Heart right ventricle (tissue), 16 donors: ENCODE results near the gene WDR20. TPM values are rescaled to one million over a fixed set of nuclear protein-coding genes. Genes with fewer than 3 reads are reported as not detected.

Source experiments
- ATAC-seq, 8 donors: fragments of 200-7000 bp; cut with Tn5 transposase; one replicate each; pipeline ENCODE4 v1.9.1; 2020; ENCODE audit warnings: mild to moderate bottlenecking in 8 of 8, moderate library complexity in 8 of 8, moderate number of reproducible peaks in 1 of 8
- DNase-seq, 2 donors: peaks; one replicate each; pipeline ENCODE4 v3.0.0-alpha.2; 2020
- H3K27ac ChIP-seq, 10 donors: fragments of 200-600 bp; sonication (generic) in 2 of 10; one replicate each; pipeline versions ENCODE4 v1.5.0 to v1.8.0; 2020 to 2022; ENCODE audit warnings: mild to moderate bottlenecking in 3 of 10
- H3K27me3 ChIP-seq, 7 donors: fragments of 200-600 bp; one replicate each; pipeline ENCODE4 v1.8.0; 2021 to 2022; ENCODE audit warnings: mild to moderate bottlenecking in 2 of 7
- H3K36me3 ChIP-seq, 9 donors: fragments of 200-600 bp; sonication (generic) in 1 of 9; one replicate each; pipeline versions ENCODE4 v1.5.0 to v1.8.0; 2020 to 2022; ENCODE audit warnings: mild to moderate bottlenecking in 2 of 9
- H3K4me1 ChIP-seq, 9 donors: fragments of 200-600 bp; sonication (generic) in 1 of 9; one replicate each; pipeline versions ENCODE4 v1.5.0 to v1.8.0; 2020 to 2022; ENCODE audit warnings: mild to moderate bottlenecking in 4 of 9
- H3K4me3 ChIP-seq, 10 donors: fragments of 200-600 bp; sonication (generic) in 2 of 10; one replicate each; pipeline versions ENCODE4 v1.5.0 to v1.8.0; 2020 to 2022; ENCODE audit warnings: mild to moderate bottlenecking in 7 of 10, moderate library complexity in 2 of 10
- H3K9me3 ChIP-seq, 11 donors: fragments of 200-600 bp in 10 of 11; sonication (generic) in 2 of 11; one replicate each; pipeline versions ENCODE4 v1.5.0 to v1.8.0; 2013 to 2022; ENCODE audit warnings: mild to moderate bottlenecking in 2 of 11, control low read depth in 1 of 11, moderate library complexity in 1 of 11
- WGBS, 2 donors: extraction: QIAGEN DNeasy Blood & Tissue Kit; methylation state at CpG; one replicate each; pipeline ENCODE4 v1.1.7; 2013; ENCODE audit warnings: inconsistent platforms in 1 of 2; 5-methylcytosine and 5-hydroxymethylcytosine counted together
- intact Hi-C, 10 donors: fragments of 100-400 bp; cut with DNase I; formaldehyde crosslinking; loops; one replicate each; pipeline versions ENCODE4 v1.11.1 to v1.14.2; 2022
- polyA plus RNA-seq, 2 donors: library from polyadenylated mRNA; stranded (reverse); fragments of 200-250 nt; gene quantifications; one replicate each; pipeline ENCODE4 v1.2.3, GENCODE V29; 2013
- total RNA-seq, 10 donors: library from RNA; stranded (reverse); fragmentation: NEBNext Ultra II Directional in 3 of 10; extraction: Animal tissue kit (Norgen Biotek cat#: 25700) in 3 of 10; gene quantifications; one replicate each; pipeline versions ENCODE4 v1.2.1 to v1.2.4, GENCODE V29; 2021 to 2023
- TF ChIP-seq, protein P1 (sequence below), 9 donors: fragments of 200-600 bp; sonication (generic) in 2 of 9; IDR thresholded peaks; one replicate each; pipeline versions ENCODE4 v1.5.0 to v1.8.0; 2021 to 2022; ENCODE audit warnings: antibody characterized with exemption in 9 of 9, mild to moderate bottlenecking in 5 of 9, moderate library complexity in 1 of 9
- donor health status: Arrhythmogenic right ventricular cardiomyopathy.
- donor health status: ischemic (EF 13 %, LVEDD 7.1; RV severe dilation, severe dysfunction).
- donor health status: healthy with polysubstance abuse.
- donor health status: DM: no; HTN: yes; CAD: no.
- donor health status: DM: no; HTN: no; CAD: no.
- donor health status: ischemic (EF 25% LVEDD 6.9; RV normal size, moderate dysfunction).
- donor health status: ischemic (EF 25% LVEDD 5.7; RV mildly dilated, moderate dysfunction).
- donor health status: healthy.
- donor health status: DM: yes; HTN: yes; CAD: no.
- donor health status: Ischemic cardiomyopathy.
- donor health status: ischemic (EF 35%, LVEDD 5.7; RV mildly dilated, moderate dysfunction).
- donor health status: nonischemic (EF 11% LVEDD 7.7; RV severe dilation, severe dysfunction).
- donor health status: DM: yes; HTN: yes; CAD: no.
- donor health status: PGD.
- donor health status: ischemic (EF 29% LVEDD 5.4; RV normal size, mild dysfunction).
- donor health status: nonischemic (EF 23%, LVEDD 6.1; RV moderate dilation, normal function).

Gene WDR20
- total and polyA plus RNA-seq, 12 donors, result 10.7 to 28.0 (median 20.5) TPM

- TF ChIP-seq, protein P1, sequence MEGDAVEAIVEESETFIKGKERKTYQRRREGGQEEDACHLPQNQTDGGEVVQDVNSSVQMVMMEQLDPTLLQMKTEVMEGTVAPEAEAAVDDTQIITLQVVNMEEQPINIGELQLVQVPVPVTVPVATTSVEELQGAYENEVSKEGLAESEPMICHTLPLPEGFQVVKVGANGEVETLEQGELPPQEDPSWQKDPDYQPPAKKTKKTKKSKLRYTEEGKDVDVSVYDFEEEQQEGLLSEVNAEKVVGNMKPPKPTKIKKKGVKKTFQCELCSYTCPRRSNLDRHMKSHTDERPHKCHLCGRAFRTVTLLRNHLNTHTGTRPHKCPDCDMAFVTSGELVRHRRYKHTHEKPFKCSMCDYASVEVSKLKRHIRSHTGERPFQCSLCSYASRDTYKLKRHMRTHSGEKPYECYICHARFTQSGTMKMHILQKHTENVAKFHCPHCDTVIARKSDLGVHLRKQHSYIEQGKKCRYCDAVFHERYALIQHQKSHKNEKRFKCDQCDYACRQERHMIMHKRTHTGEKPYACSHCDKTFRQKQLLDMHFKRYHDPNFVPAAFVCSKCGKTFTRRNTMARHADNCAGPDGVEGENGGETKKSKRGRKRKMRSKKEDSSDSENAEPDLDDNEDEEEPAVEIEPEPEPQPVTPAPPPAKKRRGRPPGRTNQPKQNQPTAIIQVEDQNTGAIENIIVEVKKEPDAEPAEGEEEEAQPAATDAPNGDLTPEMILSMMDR (IDR thresholded peaks at IDR 0.05), result no peak
- peak in 2 of 8 donors; percentile 16 to 23 for ATAC-seq
- Histone ChIP-seq H3K9me3 (no peaks in the 10 kb centered on the region), H3K4me3 (no peak overlapping the region), H3K36me3 (peaks cover 0 to 47% (median 0%) of the 10 kb centered on the region in 9 donors), H3K27ac (peak overlapping the region in 3 of 10 donors; percentile 3 to 26 (median 22)), H3K27me3 (no peaks in the 10 kb centered on the region), H3K4me1 (peaks cover 0 to 53% (median 28%) of the 10 kb centered on the region in 9 donors)
- WGBS, 2 donors, result 67 to 75% methylated on average over 14 of the region's 14 CpGs
- intact Hi-C loops, result loop anchor here in 2 of 10 donors (10.0 kb wide), 2 partner anchors 163 to 173 kb away; no protein-coding TSS in a partner anchor
- DNase-seq, result no peak
Observed at GRCh38 chr14:102217987-102218421, 78.3 kb downstream of the WDR20 start.

DNA sequence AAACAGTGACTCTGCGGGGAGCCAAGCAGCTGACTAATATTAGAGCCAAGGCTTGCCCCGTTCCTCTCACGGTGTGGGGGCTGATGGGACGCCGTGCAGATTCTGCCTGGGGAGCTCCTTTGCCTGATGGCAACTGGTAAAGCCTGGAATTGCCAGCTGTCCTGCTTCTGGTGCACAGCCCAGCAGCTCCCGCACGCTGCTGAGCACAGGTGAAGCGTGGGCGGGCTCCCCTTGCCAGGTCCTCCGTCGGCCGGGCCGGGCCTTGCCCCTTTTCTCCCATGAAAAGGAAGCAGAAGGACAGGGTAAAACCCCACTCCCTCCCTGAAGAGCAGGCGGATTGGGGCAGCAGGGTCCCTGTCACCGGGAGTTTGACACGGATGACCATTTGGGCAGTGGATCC, 79.0 kb downstream of the WDR20 start:
- H3K27ac ChIP-seq, result no peak overlapping the region
- no peak overlapping the region for H3K4me3 ChIP-seq
- intact Hi-C loops, result loop anchor here in 2 of 10 donors (10.0 kb wide), 2 partner anchors 164 to 174 kb away; no protein-coding TSS in a partner anchor
- H3K4me1 ChIP-seq, result peaks cover 0 to 53% (median 28%) of the 10 kb centered on the region in 9 donors
- no peaks in the 10 kb centered on the region for H3K9me3 ChIP-seq
- H3K27me3 ChIP-seq, result no peaks in the 10 kb centered on the region
- TF ChIP-seq, protein P1 (IDR thresholded peaks at IDR 0.05), result no peak
- H3K36me3 ChIP-seq, result peaks cover 0 to 49% (median 0%) of the 10 kb centered on the region in 9 donors
- DNase-seq, result no peak
- ATAC-seq, result peak in 3 of 8 donors; percentile 1 to 12 (median 4)
- 64 to 67% methylated on average over 16 of the region's 16 CpGs for WGBS, 2 donors

GRCh38 chr14:102219316-102219715, 79.6 kb downstream of the WDR20 start:
- Histone ChIP-seq H3K27me3 (no peaks in the 10 kb centered on the region), H3K27ac (no peak overlapping the region), H3K36me3 (peaks cover 0 to 48% (median 0%) of the 10 kb centered on the region in 9 donors), H3K9me3 (no peaks in the 10 kb centered on the region), H3K4me3 (no peak overlapping the region), H3K4me1 (peaks cover 0 to 50% (median 28%) of the 10 kb centered on the region in 9 donors)
- DNase-seq, result no peak
- no peak for ATAC-seq
- TF ChIP-seq, protein P1 (IDR thresholded peaks at IDR 0.05), result no peak
- 93 to 94% methylated on average over 16 of the region's 16 CpGs for WGBS, 2 donors
- intact Hi-C loops, result loop anchor here in 2 of 10 donors (10.0 kb wide), 2 partner anchors 165 to 175 kb away; no protein-coding TSS in a partner anchor

- peaks cover 0 to 43% (median 28%) of the 10 kb centered on the region in 9 donors for H3K4me1 ChIP-seq
- TF ChIP-seq, protein P1 (IDR thresholded peaks at IDR 0.05), result no peak
- DNase-seq, result no peak
- H3K36me3 ChIP-seq, result peaks cover 0 to 55% (median 0%) of the 10 kb centered on the region in 9 donors
- no peaks in the 10 kb centered on the region for H3K27me3 ChIP-seq
- H3K27ac ChIP-seq, result no peak overlapping the region
- H3K9me3 ChIP-seq, result no peaks in the 10 kb centered on the region
- 89 to 94% methylated on average over 12 of the region's 12 CpGs for WGBS, 2 donors
- intact Hi-C loops, result no loop called here
- H3K4me3 ChIP-seq, result no peak overlapping the region
- no peak for ATAC-seq
Observed at GRCh38 chr14:102220031-102220430, 80.3 kb downstream of the WDR20 start.
